PC-9 (cell line): Measurements from ENCODE around the gene CYB5D1.

Experiments
- CTCF ChIP-seq: fragments of 200-600 bp; sonication (generic); conservative IDR thresholded peaks from 2 replicates; pipeline ENCODE4 v1.6.1; 2017; ENCODE audit warnings: mixed run types, antibody characterized with exemption, mild to moderate bottlenecking, moderate library complexity
- EZH2 ChIP-seq: fragments of 200-600 bp; sonication (generic); IDR thresholded peaks from 2 replicates; pipeline ENCODE4 v1.8.0; 2017; ENCODE audit warnings: antibody characterized with exemption, low read depth

GRCh38 chr17:7841915-7842379 lies 15.9 kb upstream of the CYB5D1 start:
- TF ChIP-seq CTCF (no peak), EZH2 (no peak)
